GM12872 (cell line): ENCODE results near the gene OSER1.

Experiments used
- TF ChIP-seq, protein P1 (sequence below): IDR thresholded peaks from 3 replicates; pipeline ENCODE4 v1.5.1; 2011; ENCODE audit warnings: low read depth, mild to moderate bottlenecking, low read length, moderate library complexity; ENCODE audit not compliant: insufficient read depth

Gene OSER1

DNA sequence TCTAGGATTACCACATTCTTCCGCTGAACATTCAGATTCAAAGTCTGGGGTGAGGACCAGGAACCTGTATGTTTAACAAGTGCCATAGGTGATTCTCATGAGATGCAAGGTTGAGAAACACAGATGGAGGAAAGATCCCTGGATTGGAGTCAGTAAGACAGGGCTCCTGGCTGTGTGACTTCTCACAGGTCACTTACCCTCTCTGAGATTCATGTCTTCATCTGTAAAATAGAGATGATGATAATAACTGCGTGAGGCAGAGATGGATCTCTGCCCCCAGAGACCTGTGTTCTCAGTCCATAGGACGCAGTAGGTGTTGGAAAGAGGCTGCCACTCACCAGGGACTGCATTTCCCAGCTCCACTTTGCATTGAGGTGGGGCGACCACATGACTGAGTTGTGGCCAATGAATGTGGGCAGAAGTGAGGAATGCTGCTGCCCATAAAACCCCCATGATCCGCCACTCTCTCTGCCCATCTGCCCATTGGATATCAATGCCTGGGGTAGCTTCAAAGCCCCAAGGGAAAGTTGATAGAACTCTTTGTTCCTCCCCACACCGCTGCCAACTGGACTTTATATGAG lies 23.0 kb upstream of the OSER1 start:
- TF ChIP-seq, protein P1, sequence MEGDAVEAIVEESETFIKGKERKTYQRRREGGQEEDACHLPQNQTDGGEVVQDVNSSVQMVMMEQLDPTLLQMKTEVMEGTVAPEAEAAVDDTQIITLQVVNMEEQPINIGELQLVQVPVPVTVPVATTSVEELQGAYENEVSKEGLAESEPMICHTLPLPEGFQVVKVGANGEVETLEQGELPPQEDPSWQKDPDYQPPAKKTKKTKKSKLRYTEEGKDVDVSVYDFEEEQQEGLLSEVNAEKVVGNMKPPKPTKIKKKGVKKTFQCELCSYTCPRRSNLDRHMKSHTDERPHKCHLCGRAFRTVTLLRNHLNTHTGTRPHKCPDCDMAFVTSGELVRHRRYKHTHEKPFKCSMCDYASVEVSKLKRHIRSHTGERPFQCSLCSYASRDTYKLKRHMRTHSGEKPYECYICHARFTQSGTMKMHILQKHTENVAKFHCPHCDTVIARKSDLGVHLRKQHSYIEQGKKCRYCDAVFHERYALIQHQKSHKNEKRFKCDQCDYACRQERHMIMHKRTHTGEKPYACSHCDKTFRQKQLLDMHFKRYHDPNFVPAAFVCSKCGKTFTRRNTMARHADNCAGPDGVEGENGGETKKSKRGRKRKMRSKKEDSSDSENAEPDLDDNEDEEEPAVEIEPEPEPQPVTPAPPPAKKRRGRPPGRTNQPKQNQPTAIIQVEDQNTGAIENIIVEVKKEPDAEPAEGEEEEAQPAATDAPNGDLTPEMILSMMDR: no peak

DNA sequence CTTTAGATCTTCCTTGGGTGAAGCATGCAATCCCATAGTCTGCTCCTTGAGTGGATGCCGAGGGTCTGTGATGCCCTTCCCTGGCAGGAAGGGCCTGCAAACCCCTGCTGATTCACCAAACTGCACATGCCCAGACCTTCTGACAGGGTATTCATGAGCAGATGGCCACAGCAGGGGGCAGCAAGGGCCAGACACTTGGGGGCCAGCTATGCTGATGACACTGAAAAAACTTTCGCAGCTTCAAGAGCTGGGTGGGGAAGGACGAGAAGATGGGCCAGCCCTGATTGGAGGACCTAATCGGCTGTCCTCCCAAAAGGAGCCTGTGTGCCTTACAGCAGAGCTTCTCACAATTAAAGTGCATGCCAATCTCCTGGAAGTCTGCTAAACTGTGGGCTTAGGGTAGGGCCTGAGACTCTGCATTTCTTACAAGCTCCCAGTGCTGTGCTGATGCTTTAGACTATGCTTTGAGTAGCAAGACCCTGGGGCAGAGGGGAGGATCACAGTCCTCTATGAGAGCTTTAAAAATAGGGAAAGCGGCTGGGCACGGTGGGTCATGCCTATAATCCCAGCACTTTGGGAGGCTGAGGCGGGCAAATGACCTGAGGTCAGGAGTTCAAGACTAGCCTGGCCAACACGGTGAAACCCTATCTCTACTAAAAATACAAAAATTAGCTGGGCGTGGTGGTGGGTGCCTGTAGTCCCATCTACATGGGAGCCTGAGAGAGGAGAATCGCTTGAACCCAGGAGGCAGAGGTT lies 21.3 kb upstream of the OSER1 start:
- TF ChIP-seq, protein P1: no peak

DNA sequence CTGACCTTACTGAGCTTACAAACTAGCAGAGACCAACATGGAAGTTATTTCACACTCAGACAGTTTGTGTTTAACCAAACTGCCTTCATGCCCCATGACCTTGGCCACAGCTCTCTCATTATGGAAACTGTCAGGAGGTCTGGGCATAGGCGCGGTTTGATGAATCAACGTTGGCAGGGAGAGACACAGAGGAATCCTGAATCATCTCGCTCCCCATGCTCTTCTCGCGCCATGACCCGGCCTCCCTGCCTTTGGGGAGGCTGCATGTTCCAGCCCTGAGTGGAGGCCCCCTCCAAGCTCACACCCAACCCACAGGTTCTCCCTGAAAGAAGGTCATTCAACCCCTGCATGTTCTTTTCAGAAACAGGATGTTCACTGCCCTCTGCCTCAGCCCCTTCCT lies 20.6 kb upstream of the OSER1 start:
- TF ChIP-seq, protein P1: no peak

DNA sequence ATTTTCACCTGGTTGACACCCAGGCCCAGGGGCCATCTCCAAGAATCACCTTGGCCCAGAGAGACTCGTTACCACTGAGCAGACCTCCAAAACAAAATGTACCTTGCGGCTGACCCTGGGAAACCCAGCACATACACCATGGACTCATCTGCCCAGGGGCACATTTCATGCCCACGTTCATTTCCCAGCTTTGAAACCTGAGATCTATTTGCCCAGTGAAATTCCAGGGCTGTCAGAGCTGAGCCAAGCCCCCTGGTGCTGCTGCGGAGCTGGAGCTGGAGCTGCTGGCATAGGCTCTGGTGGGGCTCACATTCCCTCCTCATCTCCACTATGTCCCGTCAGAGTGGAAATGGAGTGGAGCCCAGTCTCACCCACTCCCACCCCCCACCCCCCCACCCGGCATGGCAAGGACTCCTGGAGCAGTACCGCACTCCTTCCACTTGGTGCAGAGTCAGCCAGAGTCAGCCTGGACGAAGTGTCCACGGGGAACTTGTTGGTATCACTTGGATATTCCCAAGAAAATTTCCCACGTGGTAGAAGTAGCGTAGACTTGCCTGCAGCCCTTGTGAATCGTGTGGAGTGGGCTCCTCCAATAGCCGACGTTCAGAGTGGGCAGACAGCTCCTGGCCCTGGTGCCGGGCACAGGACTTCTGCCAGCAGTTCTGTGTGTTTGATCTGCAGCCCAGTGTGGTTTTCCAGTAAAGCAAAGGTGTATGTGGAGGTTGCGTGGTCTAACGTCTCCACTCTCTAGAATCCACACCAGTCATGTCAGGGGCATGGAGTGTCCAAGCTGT lies 18.1 kb upstream of the OSER1 start:
- TF ChIP-seq, protein P1: no peak

DNA sequence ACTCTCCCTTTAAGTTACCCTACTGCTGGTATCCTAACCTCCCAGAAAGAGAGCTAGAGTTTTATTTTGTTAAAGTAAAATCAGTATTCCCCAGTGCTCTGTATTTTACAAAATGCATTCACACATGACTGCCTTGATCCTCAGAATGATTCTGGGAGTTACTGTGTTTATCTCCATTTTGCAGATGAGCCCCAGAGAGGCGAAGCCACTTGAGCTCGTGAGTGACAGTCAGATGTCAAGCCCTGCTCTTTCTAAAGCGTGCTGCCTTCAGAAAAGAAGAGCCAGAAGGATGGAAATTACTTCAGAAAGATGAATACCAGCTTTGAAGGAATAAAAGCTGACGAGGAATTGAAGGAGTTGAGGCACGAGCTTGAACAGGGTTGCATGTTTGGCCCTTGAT lies 14.1 kb upstream of the OSER1 start:
- TF ChIP-seq, protein P1: no peak

DNA sequence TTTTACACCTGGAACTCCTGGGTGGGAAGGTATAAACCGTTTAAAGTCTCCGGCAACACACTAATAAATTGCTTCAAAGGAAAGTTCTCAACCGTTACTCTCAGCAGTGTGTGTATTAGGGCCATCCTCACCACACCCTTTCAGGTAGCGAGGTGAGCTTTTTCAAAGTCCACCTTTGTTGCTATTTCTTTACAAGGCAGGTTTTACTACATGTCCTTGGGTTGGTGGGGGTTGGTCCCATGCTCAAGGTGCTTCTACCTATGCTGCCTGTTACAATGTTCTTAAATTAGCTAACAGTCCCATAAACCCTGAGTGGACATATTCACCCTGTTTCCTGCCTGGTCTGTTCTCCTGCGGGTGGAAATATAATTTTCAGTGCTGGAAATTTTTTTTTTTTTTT lies 13.2 kb upstream of the OSER1 start:
- TF ChIP-seq, protein P1: no peak

DNA sequence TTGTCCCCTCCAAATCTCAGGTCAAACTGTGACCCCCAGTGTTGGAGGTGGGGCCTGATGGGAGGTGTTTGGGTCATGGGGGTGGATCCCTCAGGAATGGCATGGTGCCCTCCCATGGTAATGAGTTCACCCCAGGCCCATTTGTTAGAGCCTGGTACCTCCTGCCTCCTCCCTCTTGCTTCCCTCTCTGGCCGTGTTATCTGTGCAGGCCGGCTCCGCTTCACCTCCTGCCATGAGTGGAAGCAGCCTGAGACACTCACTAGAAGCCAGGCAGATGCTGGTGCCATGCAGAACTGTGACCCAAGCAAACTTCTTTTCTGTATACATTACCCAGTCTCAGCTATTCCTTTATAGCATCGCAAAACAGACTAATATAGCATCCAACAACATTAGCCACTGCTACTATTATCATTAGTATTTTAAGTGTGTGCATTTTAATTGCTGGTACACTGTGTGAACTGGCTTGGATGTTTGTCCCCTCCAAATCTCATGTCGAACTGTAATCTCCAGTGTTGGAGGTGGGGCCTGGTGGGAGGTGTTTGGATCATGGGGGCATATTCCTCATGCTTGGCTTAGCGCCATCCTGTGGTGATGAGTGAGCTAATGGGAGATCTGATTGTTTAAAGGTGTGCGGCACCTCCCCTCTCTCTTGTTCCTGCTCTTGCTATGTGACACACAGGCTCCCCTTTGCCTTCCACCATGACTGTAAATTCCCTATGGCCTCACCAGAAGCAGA lies 12.2 kb upstream of the OSER1 start:
- TF ChIP-seq, protein P1: no peak; the same call in 2 of the 3 replicates
